ENCODE measurements around the gene L3MBTL4. TPM values are rescaled to one million over a fixed set of nuclear protein-coding genes. Genes with fewer than 3 reads are reported as not detected.
"Not testable (repeated sequence)": the region's sequence is repeated elsewhere in the genome, so short reads cannot be mapped to it uniquely, and the experiment has no call there.

The L3MBTL4 gene
- total RNA-seq, 2 experiments from 2014 or later = not detected

DNA sequence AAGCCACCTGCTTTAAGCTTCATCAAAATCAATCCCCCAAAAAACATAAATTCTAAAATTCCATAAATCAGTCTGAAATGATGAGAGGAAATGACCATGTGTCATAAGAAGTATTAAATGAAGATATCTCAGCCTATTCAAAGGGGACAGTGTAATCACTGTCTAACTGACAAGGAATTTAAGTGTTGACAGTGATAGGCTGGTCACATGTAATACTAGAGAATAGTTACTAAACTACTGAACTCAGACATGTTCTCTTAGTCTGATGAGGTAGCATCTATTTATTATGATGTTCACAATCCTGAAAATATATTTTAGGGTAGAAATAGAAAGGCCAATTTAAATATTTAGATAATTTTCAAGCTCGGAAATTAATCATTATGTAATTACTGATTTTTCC is 216.1 kb downstream of the L3MBTL4 start:
- H3K9me2 ChIP-seq (ENCODE audit: insufficient read depth, low read length) = no peaks in the 10 kb centered on the region
- H3K9me3 ChIP-seq (ENCODE audit: low read length) = no peaks in the 10 kb centered on the region
- H3K4me2 ChIP-seq (ENCODE audit: low read length) = no peak overlapping the region
- DNase-seq (ENCODE audit: low spot score) = no peak
- ChIA-PET CTCF (ENCODE audit: unreplicated experiment) (no interaction called here), POLR2A (no interaction called here)
- TF ChIP-seq, protein P1, sequence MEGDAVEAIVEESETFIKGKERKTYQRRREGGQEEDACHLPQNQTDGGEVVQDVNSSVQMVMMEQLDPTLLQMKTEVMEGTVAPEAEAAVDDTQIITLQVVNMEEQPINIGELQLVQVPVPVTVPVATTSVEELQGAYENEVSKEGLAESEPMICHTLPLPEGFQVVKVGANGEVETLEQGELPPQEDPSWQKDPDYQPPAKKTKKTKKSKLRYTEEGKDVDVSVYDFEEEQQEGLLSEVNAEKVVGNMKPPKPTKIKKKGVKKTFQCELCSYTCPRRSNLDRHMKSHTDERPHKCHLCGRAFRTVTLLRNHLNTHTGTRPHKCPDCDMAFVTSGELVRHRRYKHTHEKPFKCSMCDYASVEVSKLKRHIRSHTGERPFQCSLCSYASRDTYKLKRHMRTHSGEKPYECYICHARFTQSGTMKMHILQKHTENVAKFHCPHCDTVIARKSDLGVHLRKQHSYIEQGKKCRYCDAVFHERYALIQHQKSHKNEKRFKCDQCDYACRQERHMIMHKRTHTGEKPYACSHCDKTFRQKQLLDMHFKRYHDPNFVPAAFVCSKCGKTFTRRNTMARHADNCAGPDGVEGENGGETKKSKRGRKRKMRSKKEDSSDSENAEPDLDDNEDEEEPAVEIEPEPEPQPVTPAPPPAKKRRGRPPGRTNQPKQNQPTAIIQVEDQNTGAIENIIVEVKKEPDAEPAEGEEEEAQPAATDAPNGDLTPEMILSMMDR (conservative IDR thresholded peaks at IDR 0.05; ENCODE audit: low read length) = no peak
- no peak for TF ChIP-seq EZH2phosphoT487 (IDR thresholded peaks at IDR 0.05; ENCODE audit: borderline replicate concordance, low read depth, low read length)
- no peak overlapping the region for H3K4me3 ChIP-seq (ENCODE audit: low read depth, low read length, poor library complexity, severe bottlenecking)
- no peaks in the 10 kb centered on the region for H4K20me1 ChIP-seq (ENCODE audit: insufficient read depth, low read length)
- no peaks in the 10 kb centered on the region for H3K4me1 ChIP-seq (ENCODE audit: insufficient read depth, low read length, poor library complexity, severe bottlenecking)
- H3K36me3 ChIP-seq (ENCODE audit: insufficient read depth, low read length) = no peaks in the 10 kb centered on the region
- no peaks in the 10 kb centered on the region for H3K79me2 ChIP-seq (ENCODE audit: insufficient read depth, low read depth, low read length)
- intact Hi-C loops (cut with micrococcal nuclease; ENCODE audit: unreplicated experiment) = no loop called here
- H2AFZ ChIP-seq (ENCODE audit: low read length) = no peak overlapping the region
- no peak overlapping the region for H3K27ac ChIP-seq (ENCODE audit: low read depth, low read length, poor library complexity, severe bottlenecking)
- no TSS peak for BruUV-seq (replicated peaks)

DNA sequence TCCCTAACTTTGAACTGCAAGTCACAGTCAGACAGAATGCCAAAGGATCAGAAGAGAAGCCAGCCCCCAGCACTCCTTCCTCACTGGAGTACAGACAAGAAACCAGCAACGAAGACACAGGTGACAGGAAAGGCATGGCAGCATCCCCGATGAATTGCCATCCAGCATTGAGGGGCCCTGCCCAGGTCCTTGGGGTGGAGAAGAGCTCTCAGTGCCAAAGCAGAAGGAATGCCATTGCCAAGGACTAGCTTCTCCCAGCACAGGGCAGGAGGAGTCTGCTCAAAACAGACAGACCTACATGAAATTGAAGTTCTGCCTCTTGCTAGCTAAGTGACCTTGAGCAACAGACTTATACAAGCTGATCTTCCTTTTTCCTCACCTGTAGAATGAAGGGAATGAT is 220.1 kb downstream of the L3MBTL4 start:
- no peak for TF ChIP-seq EZH2phosphoT487 (IDR thresholded peaks at IDR 0.05; ENCODE audit: borderline replicate concordance, low read depth, low read length)
- TF ChIP-seq, protein P1 (conservative IDR thresholded peaks at IDR 0.05; ENCODE audit: low read length) = no peak
- intact Hi-C loops (cut with micrococcal nuclease; ENCODE audit: unreplicated experiment) = no loop called here
- CTCF ChIA-PET (ENCODE audit: unreplicated experiment) = no interaction called here
- BruUV-seq (replicated peaks) = no TSS peak
- Histone ChIP-seq H3K79me2 (ENCODE audit: insufficient read depth, low read depth, low read length) (no peaks in the 10 kb centered on the region), H4K20me1 (ENCODE audit: insufficient read depth, low read length) (no peaks in the 10 kb centered on the region), H3K4me1 (ENCODE audit: insufficient read depth, low read length, poor library complexity, severe bottlenecking) (no peaks in the 10 kb centered on the region), H3K9me2 (ENCODE audit: insufficient read depth, low read length) (no peaks in the 10 kb centered on the region), H3K36me3 (ENCODE audit: insufficient read depth, low read length) (no peaks in the 10 kb centered on the region), H3K4me3 (ENCODE audit: low read depth, low read length, poor library complexity, severe bottlenecking) (no peak overlapping the region), H3K4me2 (ENCODE audit: low read length) (no peak overlapping the region), H3K27ac (ENCODE audit: low read depth, low read length, poor library complexity, severe bottlenecking) (no peak overlapping the region), H2AFZ (ENCODE audit: low read length) (no peak overlapping the region), H3K9me3 (ENCODE audit: low read length) (peaks cover 9% of the 10 kb centered on the region; the same call in 1 of the 2 replicates)
- DNase-seq (ENCODE audit: low spot score) = no peak
- POLR2A ChIA-PET = no interaction called here

DNA sequence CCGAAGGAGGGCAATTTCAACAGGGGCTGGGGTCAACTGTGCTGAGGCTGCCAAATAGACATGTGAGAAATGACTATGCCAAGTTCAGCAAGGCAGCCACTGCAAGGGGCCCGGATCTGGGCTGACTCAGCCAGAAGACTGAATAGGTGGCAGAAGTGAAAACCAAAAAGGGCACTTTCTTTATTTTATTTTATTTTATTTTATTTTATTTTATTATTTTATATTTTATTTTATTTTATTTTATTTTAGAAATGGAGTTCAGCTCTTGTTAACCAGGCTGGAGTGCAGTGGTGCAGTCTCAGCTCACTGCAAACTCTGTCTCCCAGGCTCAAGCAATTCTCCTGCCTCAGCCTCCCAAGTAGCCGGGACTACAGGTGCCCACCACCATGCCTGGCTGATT is 228.9 kb downstream of the L3MBTL4 start:
- H3K27ac ChIP-seq (ENCODE audit: low read depth, low read length, poor library complexity, severe bottlenecking); H4K20me1 ChIP-seq (ENCODE audit: insufficient read depth, low read length); H3K4me2 ChIP-seq (ENCODE audit: low read length); intact Hi-C loops (cut with micrococcal nuclease; ENCODE audit: unreplicated experiment); POLR2A ChIA-PET; CTCF ChIA-PET (ENCODE audit: unreplicated experiment); H3K36me3 ChIP-seq (ENCODE audit: insufficient read depth, low read length); DNase-seq (ENCODE audit: low spot score); H2AFZ ChIP-seq (ENCODE audit: low read length); H3K4me3 ChIP-seq (ENCODE audit: low read depth, low read length, poor library complexity, severe bottlenecking); H3K79me2 ChIP-seq (ENCODE audit: insufficient read depth, low read depth, low read length); H3K4me1 ChIP-seq (ENCODE audit: insufficient read depth, low read length, poor library complexity, severe bottlenecking); BruUV-seq (replicated peaks); H3K9me2 ChIP-seq (ENCODE audit: insufficient read depth, low read length): not testable (repeated sequence)
- peaks cover 11% of the 10 kb centered on the region; the same call in 1 of the 2 replicates for H3K9me3 ChIP-seq (ENCODE audit: low read length)
